Activated naive CD8-positive, alpha-beta T cell treated with anti-CD3 and anti-CD28 coated beads, Interleukin-2, amount 50 U/mL, for 16 hours (primary cell): ENCODE measurements around the gene C1orf105.
"Not testable (repeated sequence)": the region's sequence is repeated elsewhere in the genome, so short reads cannot be mapped to it uniquely, and the experiment has no call there.

ENCODE experiments used
- DNase-seq: peaks from one replicate; pipeline ENCODE4 v3.0.0-alpha.2; 2020; ENCODE audit warnings: low read depth, low spot score

Gene C1orf105

GRCh38 chr1:172425339-172425738 is 4.9 kb downstream of the C1orf105 start:
- no peak for DNase-seq

- DNase-seq = no peak
These were observed 6.7 kb downstream of the C1orf105 start for GRCh38 chr1:172427191-172427590.

GRCh38 chr1:172429331-172430127 is 9.0 kb downstream of the C1orf105 start:
- DNase-seq = no peak

GRCh38 chr1:172430128-172430454 is 9.6 kb downstream of the C1orf105 start:
- DNase-seq = no peak

- no peak for DNase-seq
These were observed 10.7 kb downstream of the C1orf105 start for GRCh38 chr1:172431204-172431603.

- DNase-seq = no peak
These were observed 11.3 kb downstream of the C1orf105 start for GRCh38 chr1:172431721-172432192.

GRCh38 chr1:172437183-172437582 is 16.7 kb downstream of the C1orf105 start:
- DNase-seq = not testable (repeated sequence)

- DNase-seq = no peak
These were observed 21.9 kb downstream of the C1orf105 start for GRCh38 chr1:172442404-172442803.

GRCh38 chr1:172442843-172443565 is 22.5 kb downstream of the C1orf105 start:
- DNase-seq = no peak

- peak; percentile 84 for DNase-seq
These were observed 23.4 kb downstream of the C1orf105 start, which contains the start of gene PIGC for GRCh38 chr1:172443666-172444453. Gene PIGC (minus strand): TSS chr1:172444069. CDS start chr1:172442622, 1,447 bp downstream.

- no peak for DNase-seq
These were observed 26.1 kb downstream of the C1orf105 start for GRCh38 chr1:172446547-172446946.

- no peak for DNase-seq
These were observed 27.2 kb downstream of the C1orf105 start for GRCh38 chr1:172447641-172448040.

- no peak for DNase-seq
These were observed 28.6 kb downstream of the C1orf105 start for GRCh38 chr1:172448995-172449584.

- no peak for DNase-seq
These were observed 29.4 kb downstream of the C1orf105 start for GRCh38 chr1:172449585-172450523.

- DNase-seq = no peak
These were observed 30.0 kb downstream of the C1orf105 start for GRCh38 chr1:172450524-172450885.

- no peak for DNase-seq
These were observed 30.5 kb downstream of the C1orf105 start for GRCh38 chr1:172451002-172451443.

- DNase-seq = no peak
These were observed 32.2 kb downstream of the C1orf105 start for GRCh38 chr1:172452536-172453152.

- DNase-seq = no peak
These were observed 32.7 kb downstream of the C1orf105 start for GRCh38 chr1:172453153-172453545.

- DNase-seq = no peak
These were observed 33.1 kb downstream of the C1orf105 start for GRCh38 chr1:172453607-172454006.

GRCh38 chr1:172455451-172455850 is 35.0 kb downstream of the C1orf105 start:
- no peak for DNase-seq
